ENCODE results near the gene KCNG4. TPM values are rescaled to one million over a fixed set of nuclear protein-coding genes. Genes with fewer than 3 reads are reported as not detected.

KCNG4 gene
- total and polyA plus RNA-seq, 2 donors (not counting 1 experiment from before 2014, with no cell fraction given), result not detected

GRCh38 chr16:84278333-84278732, 38.5 kb upstream of the KCNG4 start:
- Histone ChIP-seq H3K4me2 (ENCODE audit: extremely low read depth, insufficient read depth, low read length) (no peak overlapping the region), H3K79me2 (ENCODE audit: control insufficient read depth, insufficient read depth, low read length) (no peaks in the 10 kb centered on the region), H4K20me1 (ENCODE audit: control insufficient read depth, extremely low read depth, insufficient read depth, low read length) (no peaks in the 10 kb centered on the region), H3K9me3 (ENCODE audit: control insufficient read depth, insufficient read depth, low read depth, low read length) (no peaks in the 10 kb centered on the region), H3K27ac (ENCODE audit: insufficient read depth, low read length) (no peak overlapping the region), H3K4me3 (replicated peaks in 1 of 4; ENCODE audit: control extremely low read depth in 1 of 4, insufficient read depth in 1 of 4, low read depth in 3 of 4, low read length in 4 of 4) (no peak overlapping the region), H3K4me1 (ENCODE audit: control insufficient read depth, extremely low read depth, insufficient read depth, low read length) (no peaks in the 10 kb centered on the region), H3K9ac (ENCODE audit: insufficient read depth, low read length) (no peak overlapping the region), H3K27me3 (ENCODE audit: control insufficient read depth, insufficient read depth, low read length) (no peaks in the 10 kb centered on the region), H3K36me3 (ENCODE audit: control insufficient read depth, insufficient read depth, low read length) (no peaks in the 10 kb centered on the region), H2AFZ (ENCODE audit: low read length) (no peak overlapping the region)
- TF ChIP-seq EZH2 (IDR thresholded peaks at IDR 0.05; ENCODE audit: low read length, missing control alignments) (no peak), CTCF (conservative IDR thresholded peaks at IDR 0.05 in 1 of 2, IDR thresholded peaks at IDR 0.05 in 1 of 2; ENCODE audit: low read depth in 1 of 2, low read length in 2 of 2) (no peak)
- no peak for DNase-seq (ENCODE audit: low read depth in 2 of 2)

- Histone ChIP-seq H3K4me2 (ENCODE audit: extremely low read depth, insufficient read depth, low read length) (no peak overlapping the region), H3K27me3 (ENCODE audit: control insufficient read depth, insufficient read depth, low read length) (no peaks in the 10 kb centered on the region), H2AFZ (ENCODE audit: low read length) (no peak overlapping the region), H3K9me3 (ENCODE audit: control insufficient read depth, insufficient read depth, low read depth, low read length) (no peaks in the 10 kb centered on the region), H3K27ac (ENCODE audit: insufficient read depth, low read length) (no peak overlapping the region), H3K36me3 (ENCODE audit: control insufficient read depth, insufficient read depth, low read length) (no peaks in the 10 kb centered on the region), H3K4me1 (ENCODE audit: control insufficient read depth, extremely low read depth, insufficient read depth, low read length) (no peaks in the 10 kb centered on the region), H4K20me1 (ENCODE audit: control insufficient read depth, extremely low read depth, insufficient read depth, low read length) (no peaks in the 10 kb centered on the region), H3K4me3 (replicated peaks in 1 of 4; ENCODE audit: control extremely low read depth in 1 of 4, insufficient read depth in 1 of 4, low read depth in 3 of 4, low read length in 4 of 4) (no peak overlapping the region), H3K9ac (ENCODE audit: insufficient read depth, low read length) (no peak overlapping the region), H3K79me2 (ENCODE audit: control insufficient read depth, insufficient read depth, low read length) (no peaks in the 10 kb centered on the region)
- DNase-seq (ENCODE audit: low read depth in 2 of 2), result peak; percentile 25 to 60
- no peak for TF ChIP-seq EZH2 (IDR thresholded peaks at IDR 0.05; ENCODE audit: low read length, missing control alignments)
- TF ChIP-seq CTCF (conservative IDR thresholded peaks at IDR 0.05 in 1 of 2, IDR thresholded peaks at IDR 0.05 in 1 of 2; ENCODE audit: low read depth in 1 of 2, low read length in 2 of 2), result peak; percentile 86
Observed at GRCh38 chr16:84277244-84277823, 37.5 kb upstream of the KCNG4 start.

- H2AFZ ChIP-seq (ENCODE audit: low read length), result no peak overlapping the region
- TF ChIP-seq CTCF (conservative IDR thresholded peaks at IDR 0.05 in 1 of 2, IDR thresholded peaks at IDR 0.05 in 1 of 2; ENCODE audit: low read depth in 1 of 2, low read length in 2 of 2), result no peak
- no peak for TF ChIP-seq EZH2 (IDR thresholded peaks at IDR 0.05; ENCODE audit: low read length, missing control alignments)
- H3K4me1 ChIP-seq (ENCODE audit: control insufficient read depth, extremely low read depth, insufficient read depth, low read length), result no peaks in the 10 kb centered on the region
- H3K36me3 ChIP-seq (ENCODE audit: control insufficient read depth, insufficient read depth, low read length), result no peaks in the 10 kb centered on the region
- no peak overlapping the region for H3K27ac ChIP-seq (ENCODE audit: insufficient read depth, low read length)
- H3K9ac ChIP-seq (ENCODE audit: insufficient read depth, low read length), result no peak overlapping the region
- no peak overlapping the region for H3K4me3 ChIP-seq (replicated peaks in 1 of 4; ENCODE audit: control extremely low read depth in 1 of 4, insufficient read depth in 1 of 4, low read depth in 3 of 4, low read length in 4 of 4)
- no peaks in the 10 kb centered on the region for H3K9me3 ChIP-seq (ENCODE audit: control insufficient read depth, insufficient read depth, low read depth, low read length)
- no peak for DNase-seq (ENCODE audit: low read depth in 2 of 2)
- no peaks in the 10 kb centered on the region for H4K20me1 ChIP-seq (ENCODE audit: control insufficient read depth, extremely low read depth, insufficient read depth, low read length)
- no peak overlapping the region for H3K4me2 ChIP-seq (ENCODE audit: extremely low read depth, insufficient read depth, low read length)
- no peaks in the 10 kb centered on the region for H3K79me2 ChIP-seq (ENCODE audit: control insufficient read depth, insufficient read depth, low read length)
- H3K27me3 ChIP-seq (ENCODE audit: control insufficient read depth, insufficient read depth, low read length), result peaks cover 5% of the 10 kb centered on the region
Observed at GRCh38 chr16:84275585-84276151, 35.9 kb upstream of the KCNG4 start.

Measured in fibroblast of lung (primary cell).